CD4-positive, alpha-beta memory T cell (primary cell): Measurements from ENCODE around the gene LMNTD1. TPM values are rescaled to one million over a fixed set of nuclear protein-coding genes. Genes with fewer than 3 reads are reported as not detected.

Experiments
- CTCF ChIA-PET: fragments of 350-600 bp; sonication (Branson Sonifier 250); formaldehyde crosslinking; loops from one replicate; lab custom pipeline; 2021; ENCODE audit warnings: inconsistent platforms; ENCODE audit not compliant: partially characterized antibody; lab: Charles Lee
- POLR2A ChIA-PET: fragments of 350-600 bp; sonication (Branson Sonifier 250); formaldehyde crosslinking; loops from one replicate; lab custom pipeline; 2021; ENCODE audit not compliant: partially characterized antibody; lab: Charles Lee
- DNase-seq, 5 donors: peaks; one replicate each; pipeline versions ENCODE4 v3.0.0 to v3.0.0-alpha.2; 2020 to 2022; ENCODE audit warnings: mixed read lengths in 1 of 5
- H3K27ac ChIP-seq: one replicate; pipeline ENCODE4 v1.7.0; 2013; ENCODE audit warnings: low read depth, low read length
- H3K27me3 ChIP-seq: 2 replicates; pipeline ENCODE4 v1.7.0; 2013; ENCODE audit warnings: mild to moderate bottlenecking, low read length, moderate library complexity; ENCODE audit not compliant: insufficient read depth
- H3K36me3 ChIP-seq: 2 replicates; pipeline ENCODE4 v1.7.0; 2013; ENCODE audit warnings: mild to moderate bottlenecking, low read length, moderate library complexity; ENCODE audit not compliant: insufficient read depth
- H3K4me1 ChIP-seq: 2 replicates; pipeline ENCODE4 v1.7.0; 2013; ENCODE audit warnings: mild to moderate bottlenecking, low read length, moderate library complexity; ENCODE audit not compliant: insufficient read depth
- H3K4me3 ChIP-seq, 2 donors: one replicate each; pipeline ENCODE4 v1.7.0; 2013; ENCODE audit warnings: low read length in 2 of 2, mild to moderate bottlenecking in 1 of 2
- H3K9me3 ChIP-seq, 2 donors: one replicate each; pipeline ENCODE4 v1.7.0; 2013; ENCODE audit warnings: low read length in 2 of 2, control low read depth in 1 of 2; ENCODE audit not compliant: control insufficient read depth in 1 of 2
- H3K27ac Mint-ChIP-seq, 7 donors: one replicate each; pipeline ENCODE4 v1.8.0; 2020 to 2021; ENCODE audit warnings: mixed read lengths in 7 of 7, mild to moderate bottlenecking in 6 of 7, inconsistent platforms in 3 of 7, moderate library complexity in 3 of 7
- H3K27me3 Mint-ChIP-seq, 2 donors: one replicate each; pipeline ENCODE4 v1.8.0; 2020 to 2021; ENCODE audit warnings: mixed read lengths in 2 of 2
- H3K36me3 Mint-ChIP-seq, 2 donors: one replicate each; pipeline ENCODE4 v1.8.0; 2020 to 2021; ENCODE audit warnings: mixed read lengths in 2 of 2, inconsistent platforms in 1 of 2, mild to moderate bottlenecking in 1 of 2
- H3K4me1 Mint-ChIP-seq, 4 donors: one replicate each; pipeline ENCODE4 v1.8.0; 2020 to 2021; ENCODE audit warnings: mixed read lengths in 4 of 4, mild to moderate bottlenecking in 1 of 4
- H3K4me3 Mint-ChIP-seq, 8 donors: one replicate each; pipeline ENCODE4 v1.8.0; 2020 to 2021; ENCODE audit warnings: mixed read lengths in 8 of 8, mild to moderate bottlenecking in 7 of 8, moderate library complexity in 6 of 8, inconsistent platforms in 3 of 8
- H3K9me3 Mint-ChIP-seq, 8 donors: one replicate each; pipeline ENCODE4 v1.8.0; 2020 to 2021; ENCODE audit warnings: mixed read lengths in 8 of 8, mild to moderate bottlenecking in 5 of 8, inconsistent platforms in 3 of 8, moderate library complexity in 1 of 8
- intact Hi-C: fragments of 100-400 bp; cut with micrococcal nuclease; formaldehyde crosslinking; loops from one replicate; pipeline ENCODE4 v1.15.1; 2023
- polyA plus RNA-seq, 2 donors: library from polyadenylated mRNA; unstranded; fragments of 300-500 nt; fragmentation: Illumina TruSeq; gene quantifications; one replicate each; pipeline ENCODE4 v1.2.3, GENCODE V29; 2021
- total RNA-seq, 2 experiments: library from RNA; stranded (reverse); gene quantifications; one replicate each; pipeline ENCODE4 v1.2.3, GENCODE V29; 2021

The LMNTD1 gene
- total and polyA plus RNA-seq, 4 experiments from 2014 or later, result not detected

GRCh38 chr12:25526778-25527177 lies 26.3 kb downstream of the LMNTD1 start:
- CTCF ChIA-PET, result no interaction called here
- Histone ChIP-seq H3K27me3 (no peaks in the 10 kb centered on the region), H3K4me1 (no peaks in the 10 kb centered on the region), H3K9me3 (no peaks in the 10 kb centered on the region), H3K4me3 (no peak overlapping the region), H3K36me3 (no peaks in the 10 kb centered on the region), H3K27ac (no peak overlapping the region)
- Mint-ChIP-seq H3K36me3 (no peaks in the 10 kb centered on the region), H3K27me3 (no peaks in the 10 kb centered on the region), H3K27ac (no peak overlapping the region), H3K9me3 (no peaks in the 10 kb centered on the region), H3K4me3 (no peak overlapping the region), H3K4me1 (no peaks in the 10 kb centered on the region)
- intact Hi-C loops, result no loop called here
- no peak for DNase-seq
- POLR2A ChIA-PET, result no interaction called here

GRCh38 chr12:25524366-25524765 lies 28.7 kb downstream of the LMNTD1 start:
- peaks cover 0 to 3% of the 10 kb centered on the region in 2 donors for H3K27me3 Mint-ChIP-seq
- no peak overlapping the region for H3K4me3 ChIP-seq
- H3K36me3 Mint-ChIP-seq, result no peaks in the 10 kb centered on the region
- no peaks in the 10 kb centered on the region for H3K36me3 ChIP-seq
- no peak overlapping the region for H3K27ac Mint-ChIP-seq
- ChIA-PET POLR2A (no interaction called here), CTCF (no interaction called here)
- DNase-seq, result no peak
- peaks cover 0 to 4% (median 0%) of the 10 kb centered on the region in 8 donors for H3K9me3 Mint-ChIP-seq
- no peaks in the 10 kb centered on the region for H3K4me1 ChIP-seq
- H3K4me1 Mint-ChIP-seq, result no peaks in the 10 kb centered on the region
- intact Hi-C loops, result no loop called here
- H3K27ac ChIP-seq, result no peak overlapping the region
- no peaks in the 10 kb centered on the region for H3K27me3 ChIP-seq
- no peak overlapping the region for H3K4me3 Mint-ChIP-seq
- no peaks in the 10 kb centered on the region for H3K9me3 ChIP-seq

- Mint-ChIP-seq H3K27ac (no peak overlapping the region), H3K36me3 (no peaks in the 10 kb centered on the region), H3K4me3 (no peak overlapping the region), H3K4me1 (peaks cover 0 to 4% (median 2%) of the 10 kb centered on the region in 4 donors), H3K9me3 (peaks cover 0 to 7% (median 0%) of the 10 kb centered on the region in 8 donors), H3K27me3 (peaks cover 3 to 5% of the 10 kb centered on the region in 2 donors)
- H3K27me3 ChIP-seq, result no peaks in the 10 kb centered on the region
- no peaks in the 10 kb centered on the region for H3K36me3 ChIP-seq
- no peaks in the 10 kb centered on the region for H3K4me1 ChIP-seq
- CTCF ChIA-PET, result interaction anchor here (1.6 kb wide), 1 partner anchor 9 kb away, joined by 3 read pairs; no protein-coding TSS in a partner anchor
- intact Hi-C loops, result no loop called here
- H3K9me3 ChIP-seq, result no peaks in the 10 kb centered on the region
- POLR2A ChIA-PET, result no interaction called here
- no peak overlapping the region for H3K27ac ChIP-seq
- H3K4me3 ChIP-seq, result no peak overlapping the region
- no peak for DNase-seq
These were observed 31.3 kb downstream of the LMNTD1 start for GRCh38 chr12:25521625-25522256.

DNA sequence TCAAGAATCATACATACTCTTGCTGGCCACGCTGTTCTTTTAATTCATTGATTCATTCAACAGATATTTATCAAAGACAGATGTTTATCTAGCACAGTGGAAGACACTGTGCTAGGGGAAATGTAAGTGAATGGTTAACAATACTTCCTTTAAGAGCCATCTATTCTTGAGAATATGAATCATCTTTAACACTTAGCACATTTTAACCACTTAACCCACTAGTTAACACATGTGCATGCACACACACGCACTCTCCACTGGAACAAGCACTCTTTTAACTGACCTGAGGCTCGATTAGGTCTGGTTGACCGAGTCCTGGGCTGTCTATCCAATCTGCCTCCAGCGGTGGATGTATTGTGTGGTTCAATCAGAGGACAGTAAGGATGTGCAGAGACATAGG lies 34.6 kb downstream of the LMNTD1 start:
- peaks cover 0 to 7% (median 0%) of the 10 kb centered on the region in 8 donors for H3K9me3 Mint-ChIP-seq
- H3K36me3 Mint-ChIP-seq, result no peaks in the 10 kb centered on the region
- H3K4me1 Mint-ChIP-seq, result peaks cover 0 to 4% (median 2%) of the 10 kb centered on the region in 4 donors
- no peak overlapping the region for H3K27ac ChIP-seq
- H3K4me1 ChIP-seq, result no peaks in the 10 kb centered on the region
- no peak for DNase-seq
- H3K27me3 ChIP-seq, result no peaks in the 10 kb centered on the region
- POLR2A ChIA-PET, result no interaction called here
- no peaks in the 10 kb centered on the region for H3K36me3 ChIP-seq
- no peak overlapping the region for H3K4me3 ChIP-seq
- CTCF ChIA-PET, result no interaction called here
- intact Hi-C loops, result no loop called here
- H3K27ac Mint-ChIP-seq, result no peak overlapping the region
- H3K27me3 Mint-ChIP-seq, result peaks cover 5 to 10% of the 10 kb centered on the region in 2 donors
- H3K9me3 ChIP-seq, result no peaks in the 10 kb centered on the region
- H3K4me3 Mint-ChIP-seq, result no peak overlapping the region

DNA sequence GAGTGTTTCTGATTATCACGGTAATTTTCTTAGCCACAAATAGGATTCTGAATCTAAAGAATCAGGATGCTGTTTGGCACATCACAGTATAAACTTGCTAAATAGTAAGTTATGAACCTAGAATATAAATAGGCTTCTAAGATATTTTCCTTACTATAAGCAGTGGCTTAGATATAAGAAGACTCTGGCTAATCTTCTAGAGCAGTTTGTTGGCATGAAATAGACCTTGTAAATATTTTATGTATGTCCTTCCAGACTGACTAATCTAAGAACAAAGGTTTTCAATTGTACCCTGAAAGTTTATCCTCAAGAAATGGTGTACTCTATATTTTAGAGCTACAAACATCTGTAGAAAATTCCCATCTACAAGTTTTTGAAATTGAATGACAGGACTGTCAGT lies 48.3 kb downstream of the LMNTD1 start:
- no peaks in the 10 kb centered on the region for H3K9me3 Mint-ChIP-seq

DNA sequence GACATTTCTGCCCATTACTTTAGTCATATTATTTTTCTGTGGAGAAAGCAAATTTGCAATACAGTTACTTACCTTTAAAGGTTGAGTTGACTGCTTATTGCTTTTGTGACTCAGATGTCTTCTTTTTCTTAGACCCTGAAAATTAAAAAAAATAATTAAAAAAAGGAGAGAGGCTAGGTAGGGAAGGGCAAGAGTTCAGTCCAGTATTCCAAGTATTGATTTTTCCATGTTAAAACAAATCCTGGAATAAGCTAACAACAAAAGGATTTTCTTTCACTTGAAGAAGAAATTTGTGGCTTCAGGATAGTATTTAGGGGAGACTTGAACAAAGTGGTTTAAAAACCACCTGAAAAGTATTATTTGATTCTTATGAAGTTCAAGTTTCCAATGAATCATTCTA lies 49.4 kb downstream of the LMNTD1 start:
- Histone ChIP-seq H3K4me1 (no peaks in the 10 kb centered on the region), H3K27ac (no peak overlapping the region), H3K36me3 (no peaks in the 10 kb centered on the region), H3K9me3 (no peaks in the 10 kb centered on the region), H3K27me3 (no peaks in the 10 kb centered on the region), H3K4me3 (no peak overlapping the region)
- Mint-ChIP-seq H3K27ac (no peak overlapping the region), H3K27me3 (peaks cover 0 to 4% of the 10 kb centered on the region in 2 donors), H3K36me3 (no peaks in the 10 kb centered on the region), H3K4me1 (no peaks in the 10 kb centered on the region), H3K9me3 (peaks cover 0 to 4% (median 0%) of the 10 kb centered on the region in 8 donors), H3K4me3 (no peak overlapping the region)
- ChIA-PET CTCF (interaction anchor here (1.4 kb wide), 1 partner anchor 67 kb away, joined by 3 read pairs; no protein-coding TSS in a partner anchor), POLR2A (no interaction called here)
- DNase-seq, result no peak
- intact Hi-C loops, result no loop called here

More for the DNA sequence above, 48.3 kb downstream of the LMNTD1 start:
- Histone ChIP-seq H3K27ac (no peak overlapping the region), H3K4me3 (no peak overlapping the region), H3K4me1 (no peaks in the 10 kb centered on the region), H3K9me3 (no peaks in the 10 kb centered on the region), H3K27me3 (no peaks in the 10 kb centered on the region), H3K36me3 (no peaks in the 10 kb centered on the region)
- peaks cover 0 to 4% of the 10 kb centered on the region in 2 donors for H3K27me3 Mint-ChIP-seq
- no peak overlapping the region for H3K27ac Mint-ChIP-seq
- intact Hi-C loops, result no loop called here
- no peaks in the 10 kb centered on the region for H3K36me3 Mint-ChIP-seq
- CTCF ChIA-PET, result no interaction called here
- H3K4me3 Mint-ChIP-seq, result no peak overlapping the region
- DNase-seq, result no peak
- no peaks in the 10 kb centered on the region for H3K4me1 Mint-ChIP-seq
- POLR2A ChIA-PET, result no interaction called here

DNA sequence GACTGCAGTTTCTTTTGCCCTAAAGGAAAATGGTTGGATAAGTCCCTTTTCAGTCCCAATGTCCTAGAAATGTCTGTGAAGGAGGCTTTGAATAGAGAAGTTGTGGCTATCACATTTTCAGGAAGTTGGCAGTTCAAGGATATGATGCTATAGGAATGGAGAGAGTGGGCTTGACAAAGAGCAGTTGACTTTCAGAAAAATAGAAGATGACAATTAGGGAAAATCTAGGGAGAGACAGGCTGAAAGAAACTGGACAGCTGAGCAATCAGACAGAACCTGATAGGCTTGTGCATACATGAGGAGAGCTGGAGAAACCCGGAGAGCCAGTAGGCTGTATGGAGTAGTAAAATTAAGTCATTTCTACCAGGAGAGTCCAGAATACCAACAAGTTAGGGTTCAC lies 50.5 kb downstream of the LMNTD1 start:
- no peaks in the 10 kb centered on the region for H3K36me3 ChIP-seq
- peaks cover 0 to 11% (median 0%) of the 10 kb centered on the region in 8 donors for H3K9me3 Mint-ChIP-seq
- no peaks in the 10 kb centered on the region for H3K36me3 Mint-ChIP-seq
- CTCF ChIA-PET, result interaction anchor here (1.4 kb wide), 1 partner anchor 66 kb away, joined by 3 read pairs; no protein-coding TSS in a partner anchor
- no peak overlapping the region for H3K4me3 Mint-ChIP-seq
- H3K27ac ChIP-seq, result no peak overlapping the region
- POLR2A ChIA-PET, result no interaction called here
- H3K4me1 ChIP-seq, result no peaks in the 10 kb centered on the region
- peaks cover 0 to 4% of the 10 kb centered on the region in 2 donors for H3K27me3 Mint-ChIP-seq
- no peak overlapping the region for H3K4me3 ChIP-seq
- H3K9me3 ChIP-seq, result no peaks in the 10 kb centered on the region
- no peak overlapping the region for H3K27ac Mint-ChIP-seq
- no peak for DNase-seq
- intact Hi-C loops, result no loop called here
- H3K4me1 Mint-ChIP-seq, result no peaks in the 10 kb centered on the region
- no peaks in the 10 kb centered on the region for H3K27me3 ChIP-seq
